NT2/D1 (cell line): ENCODE results near the gene SORBS1.

ENCODE experiments used
- SUZ12 ChIP-seq: IDR thresholded peaks from 2 replicates; pipeline ENCODE4 v1.6.1; 2011; ENCODE audit not compliant: insufficient read length, insufficient read depth; ENCODE audit errors: extremely low read depth
- YY1 ChIP-seq: IDR thresholded peaks from 2 replicates; pipeline ENCODE4 v1.6.1; 2011; ENCODE audit not compliant: insufficient read length, insufficient read depth
- ZNF274 ChIP-seq: IDR thresholded peaks from 2 replicates; pipeline ENCODE4 v1.6.1; 2011; ENCODE audit warnings: mild to moderate bottlenecking, low read depth, low read length

DNA sequence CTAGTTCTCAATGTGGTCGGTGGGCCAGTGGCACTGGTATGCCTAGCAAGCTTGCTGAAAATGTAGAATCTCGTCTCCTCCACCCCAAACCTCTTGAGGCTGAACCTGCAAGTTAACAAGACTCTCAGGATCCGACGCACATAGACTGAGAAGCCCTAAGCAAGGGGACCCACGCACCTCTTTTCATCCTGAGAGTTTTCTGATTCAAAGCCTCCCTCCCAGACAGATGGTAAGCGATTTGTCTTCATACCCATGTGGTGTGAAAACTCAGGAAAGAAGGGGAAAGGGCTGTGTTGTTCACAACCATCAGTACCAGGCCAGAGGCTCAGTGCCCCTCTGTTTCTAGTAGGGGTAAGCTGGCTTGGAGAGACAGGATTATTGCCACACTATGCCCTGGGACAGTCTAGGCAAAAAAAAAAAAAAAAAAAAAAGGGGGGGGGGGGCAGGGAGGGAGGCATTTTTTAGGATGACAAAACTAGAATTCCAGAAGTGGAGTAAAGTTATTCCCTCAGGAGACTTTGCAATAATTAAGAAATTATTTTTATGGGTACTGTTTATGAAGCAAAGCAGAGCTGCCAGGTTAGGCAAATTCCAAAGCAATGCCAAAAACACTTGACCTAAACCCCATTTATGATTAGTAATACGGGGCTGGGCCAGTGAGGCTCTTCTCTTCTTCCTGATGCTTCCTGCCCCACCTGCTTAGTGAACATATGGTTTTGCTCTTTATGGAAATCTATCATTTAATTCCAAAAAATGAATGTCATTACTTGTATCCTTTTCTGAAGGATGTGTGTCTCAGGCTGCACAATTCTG is 152.8 kb downstream of the SORBS1 start:
- no peak for TF ChIP-seq ZNF274
- TF ChIP-seq YY1, result no peak
- no peak for TF ChIP-seq SUZ12
